ENCODE results near the gene CDSN. TPM values are rescaled to one million over a fixed set of nuclear protein-coding genes. Genes with fewer than 3 reads are reported as not detected.

Gene CDSN
- total and polyA plus RNA-seq, 2 donors (not counting 1 experiment from before 2014, with no cell fraction given), result not detected

GRCh38 chr6:31140643-31141042, 20.4 kb upstream of the CDSN start:
- no peak overlapping the region for H3K27ac ChIP-seq (ENCODE audit: low read length in 2 of 2)
- no peaks in the 10 kb centered on the region for H3K9me3 Mint-ChIP-seq (ENCODE audit: insufficient read depth)
- no peak overlapping the region for H3K4me3 ChIP-seq (ENCODE audit: control extremely low read depth in 1 of 5, extremely low read depth in 1 of 5, insufficient read depth in 1 of 5, low read depth in 2 of 5, low read length in 4 of 5)
- H3K27me3 Mint-ChIP-seq, result peaks cover 4% of the 10 kb centered on the region
- no peak overlapping the region for H3K27ac Mint-ChIP-seq
- intact Hi-C loops (cut with micrococcal nuclease), result no loop called here
- peaks cover 0 to 13% of the 10 kb centered on the region in 2 experiments for H3K36me3 ChIP-seq (replicated peaks in 1 of 2; ENCODE audit: control extremely low read depth in 1 of 2, control insufficient read depth in 1 of 2, extremely low read depth in 1 of 2, insufficient read depth in 2 of 2, low read length in 1 of 2)
- no peaks in the 10 kb centered on the region for H3K79me2 ChIP-seq (ENCODE audit: control insufficient read depth, insufficient read depth, low read length)
- no peaks in the 10 kb centered on the region for H3K9me3 ChIP-seq (ENCODE audit: control extremely low read depth in 1 of 3, control insufficient read depth in 2 of 3, insufficient read depth in 1 of 3, low read length in 2 of 3)
- 94% methylated on average over 15 of the region's 15 CpGs for WGBS (ENCODE audit: insufficient coverage)
- no peak overlapping the region for H3K4me3 Mint-ChIP-seq
- H3K4me1 Mint-ChIP-seq, result peaks cover 4% of the 10 kb centered on the region
- ATAC-seq (ENCODE audit: low read depth), result no peak
- ChIA-PET POLR2A (no interaction called here), CTCF (interaction anchor here (0.7 to 4.4 kb wide), 3 partner anchors 52 to 298 kb away, joined by 3 to 58 read pairs (median 9); no protein-coding TSS in a partner anchor)
- H4K20me1 ChIP-seq (ENCODE audit: control insufficient read depth, insufficient read depth, low read length, poor library complexity, severe bottlenecking), result no peaks in the 10 kb centered on the region
- no peaks in the 10 kb centered on the region for H3K27me3 ChIP-seq (replicated peaks in 1 of 4; ENCODE audit: control extremely low read depth in 1 of 4, control insufficient read depth in 3 of 4, insufficient read depth in 4 of 4, low read length in 3 of 4)
- TF ChIP-seq EZH2 (IDR thresholded peaks at IDR 0.05; ENCODE audit: borderline replicate concordance, insufficient read depth, low read depth, low read length, poor library complexity, severe bottlenecking), result no peak
- no peak for TF ChIP-seq CTCF (IDR thresholded peaks at IDR 0.05)
- no peak overlapping the region for H3K9ac ChIP-seq (ENCODE audit: low read length)
- no peak for DNase-seq
- H3K4me2 ChIP-seq (replicated peaks; ENCODE audit: low read depth, low read length, poor library complexity, severe bottlenecking), result no peak overlapping the region
- H2AFZ ChIP-seq (ENCODE audit: insufficient read depth, low read depth, low read length, poor library complexity, severe bottlenecking), result no peak overlapping the region
- peaks cover 5 to 6% of the 10 kb centered on the region in 2 donors for H3K4me1 ChIP-seq (ENCODE audit: control insufficient read depth in 2 of 2, insufficient read depth in 2 of 2, low read length in 2 of 2)

- DNase-seq (no peak), ATAC-seq (ENCODE audit: low read depth) (no peak)
- Mint-ChIP-seq H3K4me1 (peaks cover 4% of the 10 kb centered on the region), H3K4me3 (no peak overlapping the region), H3K27ac (no peak overlapping the region), H3K9me3 (ENCODE audit: insufficient read depth) (no peaks in the 10 kb centered on the region), H3K27me3 (peaks cover 4% of the 10 kb centered on the region)
- WGBS (ENCODE audit: insufficient coverage), result 85% methylated on average over 4 of the region's 4 CpGs
- no peak overlapping the region for H3K4me3 ChIP-seq (ENCODE audit: control extremely low read depth in 1 of 5, extremely low read depth in 1 of 5, insufficient read depth in 1 of 5, low read depth in 2 of 5, low read length in 4 of 5)
- H3K27ac ChIP-seq (ENCODE audit: low read length in 2 of 2), result no peak overlapping the region
- intact Hi-C loops (cut with micrococcal nuclease), result no loop called here
- no peak overlapping the region for H2AFZ ChIP-seq (ENCODE audit: insufficient read depth, low read depth, low read length, poor library complexity, severe bottlenecking)
- no peaks in the 10 kb centered on the region for H3K79me2 ChIP-seq (ENCODE audit: control insufficient read depth, insufficient read depth, low read length)
- H3K4me2 ChIP-seq (replicated peaks; ENCODE audit: low read depth, low read length, poor library complexity, severe bottlenecking), result no peak overlapping the region
- H4K20me1 ChIP-seq (ENCODE audit: control insufficient read depth, insufficient read depth, low read length, poor library complexity, severe bottlenecking), result no peaks in the 10 kb centered on the region
- peaks cover 5 to 6% of the 10 kb centered on the region in 2 donors for H3K4me1 ChIP-seq (ENCODE audit: control insufficient read depth in 2 of 2, insufficient read depth in 2 of 2, low read length in 2 of 2)
- no peaks in the 10 kb centered on the region for H3K27me3 ChIP-seq (replicated peaks in 1 of 4; ENCODE audit: control extremely low read depth in 1 of 4, control insufficient read depth in 3 of 4, insufficient read depth in 4 of 4, low read length in 3 of 4)
- CTCF ChIA-PET, result interaction anchor here (0.6 to 10.4 kb wide), 5 partner anchors 12 to 483 kb away, joined by 3 to 133 read pairs (median 4); no protein-coding TSS in a partner anchor
- no peaks in the 10 kb centered on the region for H3K9me3 ChIP-seq (ENCODE audit: control extremely low read depth in 1 of 3, control insufficient read depth in 2 of 3, insufficient read depth in 1 of 3, low read length in 2 of 3)
- H3K36me3 ChIP-seq (replicated peaks in 1 of 2; ENCODE audit: control extremely low read depth in 1 of 2, control insufficient read depth in 1 of 2, extremely low read depth in 1 of 2, insufficient read depth in 2 of 2, low read length in 1 of 2), result peaks cover 0 to 13% of the 10 kb centered on the region in 2 experiments
- no peak for TF ChIP-seq EZH2 (IDR thresholded peaks at IDR 0.05; ENCODE audit: borderline replicate concordance, insufficient read depth, low read depth, low read length, poor library complexity, severe bottlenecking)
- no peak for TF ChIP-seq CTCF (IDR thresholded peaks at IDR 0.05)
- H3K9ac ChIP-seq (ENCODE audit: low read length), result no peak overlapping the region
- POLR2A ChIA-PET, result no interaction called here
These were observed 19.4 kb upstream of the CDSN start for GRCh38 chr6:31139599-31139998.
